CD14-positive monocyte (primary cell): ENCODE results near the gene OPALIN. TPM values are rescaled to one million over a fixed set of nuclear protein-coding genes. Genes with fewer than 3 reads are reported as not detected.

Source experiments
- DNase-seq, 3 donors: peaks; one replicate each; pipeline ENCODE4 v3.0.0-alpha.2; 2011 to 2022
- H2AFZ ChIP-seq: 2 replicates; pipeline ENCODE4 v1.6.0; 2012; ENCODE audit warnings: mild to moderate bottlenecking, low read depth, low read length, inconsistent platforms; ENCODE audit not compliant: insufficient read depth, poor library complexity, severe bottlenecking
- H3K27ac ChIP-seq, 2 donors: 1 replicate in 1 of 2; 2 replicates in 1 of 2; pipeline ENCODE4 v1.5.1; 2012 to 2013; ENCODE audit warnings: low read length in 2 of 2, control low read depth in 1 of 2, inconsistent platforms in 1 of 2, low read depth in 1 of 2, mild to moderate bottlenecking in 1 of 2
- H3K27me3 ChIP-seq, 2 donors: one replicate each; pipeline versions ENCODE4 v1.6.0 to v1.6.1; 2011 to 2013; ENCODE audit warnings: low read length in 2 of 2; ENCODE audit not compliant: control insufficient read depth in 2 of 2, insufficient read depth in 2 of 2
- H3K36me3 ChIP-seq, 2 donors: replicated peaks in 1 of 2; 1 replicate in 1 of 2; 2 replicates in 1 of 2; pipeline versions ENCODE4 v1.5.1 to v1.6.1; 2012 to 2013; ENCODE audit warnings: low read length in 2 of 2, control low read depth in 1 of 2, inconsistent platforms in 1 of 2, mild to moderate bottlenecking in 1 of 2; ENCODE audit not compliant: insufficient read depth in 2 of 2, control insufficient read depth in 1 of 2
- H3K4me1 ChIP-seq, 2 donors: 1 replicate in 1 of 2; 2 replicates in 1 of 2; pipeline versions ENCODE4 v1.5.1 to v1.6.1; 2012 to 2013; ENCODE audit warnings: low read length in 2 of 2, control low read depth in 1 of 2, inconsistent platforms in 1 of 2, mild to moderate bottlenecking in 1 of 2, moderate library complexity in 1 of 2; ENCODE audit not compliant: insufficient read depth in 2 of 2, control insufficient read depth in 1 of 2
- H3K4me2 ChIP-seq: replicated peaks from 2 replicates; pipeline ENCODE3; 2012; ENCODE audit warnings: low read length, moderate library complexity, mild to moderate bottlenecking; ENCODE audit not compliant: poor library complexity, severe bottlenecking; ENCODE audit errors: extremely low read depth
- H3K4me3 ChIP-seq, 3 experiments: fragments of 200-600 bp in 1 of 3; sonication (generic) in 1 of 3; replicated peaks in 1 of 3; 1 replicate in 2 of 3; 2 replicates in 1 of 3; pipeline ENCODE4 v1.5.1; 2011 to 2013; ENCODE audit warnings: low read length in 3 of 3, mild to moderate bottlenecking in 3 of 3, control low read depth in 2 of 3, low read depth in 2 of 3, inconsistent platforms in 1 of 3, moderate library complexity in 1 of 3
- H3K79me2 ChIP-seq: 2 replicates; pipeline ENCODE4 v1.6.0; 2012; ENCODE audit warnings: mild to moderate bottlenecking, control low read depth, inconsistent platforms, low read length, moderate library complexity; ENCODE audit not compliant: insufficient read depth
- H3K9ac ChIP-seq: 2 replicates; pipeline ENCODE4 v1.6.0; 2017; ENCODE audit warnings: low read length, mild to moderate bottlenecking; ENCODE audit not compliant: insufficient read depth, poor library complexity, severe bottlenecking
- H3K9me3 ChIP-seq, 2 donors: replicated peaks in 1 of 2; 1 replicate in 1 of 2; 2 replicates in 1 of 2; pipeline versions ENCODE4 v1.5.1 to v1.6.1; 2012 to 2013; ENCODE audit warnings: low read length in 2 of 2, control low read depth in 1 of 2; ENCODE audit not compliant: control insufficient read depth in 1 of 2, insufficient read depth in 1 of 2
- H4K20me1 ChIP-seq: 2 replicates; pipeline ENCODE4 v1.6.0; 2012; ENCODE audit warnings: mild to moderate bottlenecking, low read length, control low read depth, moderate library complexity; ENCODE audit not compliant: insufficient read depth
- H3K27ac Mint-ChIP-seq, 7 donors: one replicate each; pipeline ENCODE4 v1.8.0; 2020; ENCODE audit warnings: mild to moderate bottlenecking in 7 of 7, mixed read lengths in 7 of 7, moderate library complexity in 6 of 7, inconsistent platforms in 2 of 7
- H3K27me3 Mint-ChIP-seq, 3 donors: one replicate each; pipeline ENCODE4 v1.8.0; 2021 to 2022; ENCODE audit warnings: low read depth in 3 of 3, mild to moderate bottlenecking in 3 of 3, mixed read lengths in 3 of 3, moderate library complexity in 3 of 3, inconsistent platforms in 1 of 3
- H3K36me3 Mint-ChIP-seq, 2 donors: one replicate each; pipeline ENCODE4 v1.8.0; 2020; ENCODE audit warnings: mixed read lengths in 2 of 2, inconsistent platforms in 1 of 2, mild to moderate bottlenecking in 1 of 2
- H3K4me1 Mint-ChIP-seq: one replicate; pipeline ENCODE4 v1.8.0; 2020; ENCODE audit warnings: mild to moderate bottlenecking, mixed read lengths
- H3K4me3 Mint-ChIP-seq, 2 donors: one replicate each; pipeline ENCODE4 v1.8.0; 2020; ENCODE audit warnings: mild to moderate bottlenecking in 2 of 2, mixed read lengths in 2 of 2, moderate library complexity in 1 of 2
- H3K9me3 Mint-ChIP-seq, 7 donors: one replicate each; pipeline ENCODE4 v1.8.0; 2020 to 2022; ENCODE audit warnings: mixed read lengths in 7 of 7, mild to moderate bottlenecking in 6 of 7, moderate library complexity in 6 of 7, inconsistent platforms in 2 of 7
- WGBS: methylation state at CpG from one replicate; pipeline ENCODE4 v1.1.5; 2013; ENCODE audit warnings: missing lambda C conversion rate; ENCODE audit not compliant: insufficient coverage; 5-methylcytosine and 5-hydroxymethylcytosine counted together
- intact Hi-C, 2 donors: fragments of 100-400 bp; cut with micrococcal nuclease; formaldehyde crosslinking; loops; one replicate each; pipeline versions ENCODE4 v1.15.0 to v1.15.1; 2023
- polyA plus RNA-seq, 3 donors: library from polyadenylated mRNA; depleted of rRNA in 1 of 3; unstranded in 2 of 3; stranded (reverse) in 1 of 3; fragments of 300-500 nt in 2 of 3; fragments of >200 nt in 1 of 3; fragmentation: Illumina TruSeq in 2 of 3; gene quantifications; 1 replicate in 2 of 3; 2 replicates in 1 of 3; pipeline ENCODE4 v1.2.3, GENCODE V29; 2012 to 2021
- TF ChIP-seq, protein P1 (sequence below): fragments of 200-600 bp; IDR thresholded peaks from one replicate; pipeline ENCODE4 v1.8.0; 2022; ENCODE audit warnings: antibody characterized with exemption, mild to moderate bottlenecking

The OPALIN gene
- polyA plus RNA-seq, 3 donors: not detected

GRCh38 chr10:96334616-96335526, 23.9 kb downstream of the OPALIN start:
- H3K27me3 ChIP-seq: no peaks in the 10 kb centered on the region
- no peaks in the 10 kb centered on the region for H3K4me1 ChIP-seq
- no peaks in the 10 kb centered on the region for H3K9me3 ChIP-seq
- peak; percentile 1 to 10 (median 9) for DNase-seq
- TF ChIP-seq, protein P1, sequence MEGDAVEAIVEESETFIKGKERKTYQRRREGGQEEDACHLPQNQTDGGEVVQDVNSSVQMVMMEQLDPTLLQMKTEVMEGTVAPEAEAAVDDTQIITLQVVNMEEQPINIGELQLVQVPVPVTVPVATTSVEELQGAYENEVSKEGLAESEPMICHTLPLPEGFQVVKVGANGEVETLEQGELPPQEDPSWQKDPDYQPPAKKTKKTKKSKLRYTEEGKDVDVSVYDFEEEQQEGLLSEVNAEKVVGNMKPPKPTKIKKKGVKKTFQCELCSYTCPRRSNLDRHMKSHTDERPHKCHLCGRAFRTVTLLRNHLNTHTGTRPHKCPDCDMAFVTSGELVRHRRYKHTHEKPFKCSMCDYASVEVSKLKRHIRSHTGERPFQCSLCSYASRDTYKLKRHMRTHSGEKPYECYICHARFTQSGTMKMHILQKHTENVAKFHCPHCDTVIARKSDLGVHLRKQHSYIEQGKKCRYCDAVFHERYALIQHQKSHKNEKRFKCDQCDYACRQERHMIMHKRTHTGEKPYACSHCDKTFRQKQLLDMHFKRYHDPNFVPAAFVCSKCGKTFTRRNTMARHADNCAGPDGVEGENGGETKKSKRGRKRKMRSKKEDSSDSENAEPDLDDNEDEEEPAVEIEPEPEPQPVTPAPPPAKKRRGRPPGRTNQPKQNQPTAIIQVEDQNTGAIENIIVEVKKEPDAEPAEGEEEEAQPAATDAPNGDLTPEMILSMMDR: peak; percentile 66
- no peak overlapping the region for H3K4me3 ChIP-seq
- H3K36me3 Mint-ChIP-seq: no peaks in the 10 kb centered on the region
- WGBS: 35% methylated on average over 3 of the region's 5 CpGs
- no peak overlapping the region for H3K4me3 Mint-ChIP-seq
- no peak overlapping the region for H2AFZ ChIP-seq
- intact Hi-C loops: no loop called here
- no peak overlapping the region for H3K9ac ChIP-seq
- no peak overlapping the region for H3K27ac ChIP-seq
- no peak overlapping the region for H3K4me2 ChIP-seq
- H3K27ac Mint-ChIP-seq: peak overlapping the region in 1 of 7 donors; percentile 42
- peaks cover 0 to 2% (median 0%) of the 10 kb centered on the region in 7 donors for H3K9me3 Mint-ChIP-seq
- H3K27me3 Mint-ChIP-seq: peaks cover 0 to 6% (median 0%) of the 10 kb centered on the region in 3 donors
- no peaks in the 10 kb centered on the region for H3K36me3 ChIP-seq
- H3K4me1 Mint-ChIP-seq: peaks cover 5% of the 10 kb centered on the region
- H3K79me2 ChIP-seq: no peaks in the 10 kb centered on the region
- no peaks in the 10 kb centered on the region for H4K20me1 ChIP-seq

GRCh38 chr10:96333101-96333500, 25.7 kb downstream of the OPALIN start:
- H3K9ac ChIP-seq: no peak overlapping the region

More at GRCh38 chr10:96333101-96333500, 25.7 kb downstream of the OPALIN start:
- no peaks in the 10 kb centered on the region for H3K4me1 ChIP-seq
- no peaks in the 10 kb centered on the region for H3K27me3 ChIP-seq
- TF ChIP-seq, protein P1: no peak
- Mint-ChIP-seq H3K4me3 (no peak overlapping the region), H3K9me3 (peaks cover 0 to 2% (median 0%) of the 10 kb centered on the region in 7 donors), H3K4me1 (peaks cover 5% of the 10 kb centered on the region), H3K36me3 (no peaks in the 10 kb centered on the region), H3K27me3 (peaks cover 0 to 6% (median 0%) of the 10 kb centered on the region in 3 donors), H3K27ac (no peak overlapping the region)
- no peaks in the 10 kb centered on the region for H3K36me3 ChIP-seq
- no peak overlapping the region for H3K4me2 ChIP-seq
- H2AFZ ChIP-seq: no peak overlapping the region
- no peak for DNase-seq
- no peaks in the 10 kb centered on the region for H3K9me3 ChIP-seq
- H4K20me1 ChIP-seq: no peaks in the 10 kb centered on the region
- WGBS: no CpG with 5 or more reads among the region's 1 CpG
- H3K4me3 ChIP-seq: no peak overlapping the region
- H3K27ac ChIP-seq: no peak overlapping the region
- H3K79me2 ChIP-seq: no peaks in the 10 kb centered on the region
- intact Hi-C loops: no loop called here
